ENCODE results near the gene CMKLR1.

Gene CMKLR1, protein sequence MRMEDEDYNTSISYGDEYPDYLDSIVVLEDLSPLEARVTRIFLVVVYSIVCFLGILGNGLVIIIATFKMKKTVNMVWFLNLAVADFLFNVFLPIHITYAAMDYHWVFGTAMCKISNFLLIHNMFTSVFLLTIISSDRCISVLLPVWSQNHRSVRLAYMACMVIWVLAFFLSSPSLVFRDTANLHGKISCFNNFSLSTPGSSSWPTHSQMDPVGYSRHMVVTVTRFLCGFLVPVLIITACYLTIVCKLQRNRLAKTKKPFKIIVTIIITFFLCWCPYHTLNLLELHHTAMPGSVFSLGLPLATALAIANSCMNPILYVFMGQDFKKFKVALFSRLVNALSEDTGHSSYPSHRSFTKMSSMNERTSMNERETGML

GRCh38 chr12:108338915-108339657 lies at the start of gene CMKLR1:
TSS of gene CMKLR1 (minus strand) at chr12:108339311. CDS start at chr12:108293591, 45,720 bp downstream.
- no peak for DNase-seq

GRCh38 chr12:108387771-108388170 lies 48.7 kb upstream of the CMKLR1 start:
- DNase-seq, result no peak

- DNase-seq, result no peak
These were observed 47.7 kb upstream of the CMKLR1 start for GRCh38 chr12:108386709-108387360.

GRCh38 chr12:108382437-108382801 lies 43.3 kb upstream of the CMKLR1 start:
- DNase-seq, result no peak

GRCh38 chr12:108381787-108382436 lies 42.8 kb upstream of the CMKLR1 start:
- DNase-seq, result no peak

DNA sequence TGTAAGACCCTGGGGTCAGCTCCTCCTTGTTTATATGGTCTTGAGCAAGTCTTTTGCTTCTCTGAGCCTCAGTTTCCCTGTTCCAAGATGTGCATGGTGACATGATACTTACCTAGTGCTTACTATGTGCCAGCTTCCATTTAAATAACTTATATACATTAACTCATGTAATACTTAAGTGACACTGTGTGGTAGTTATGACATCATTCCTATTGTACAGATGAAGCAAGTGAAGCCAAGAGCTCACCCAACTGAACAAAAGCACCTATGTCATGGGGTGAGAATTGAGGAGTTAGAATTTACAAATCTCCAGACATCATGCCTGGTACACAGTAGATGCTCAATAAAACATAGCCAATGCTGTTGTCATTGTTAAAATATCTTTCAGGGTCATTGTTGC lies 41.3 kb upstream of the CMKLR1 start:
- DNase-seq, result no peak

GRCh38 chr12:108379823-108380222 lies 40.7 kb upstream of the CMKLR1 start:
- no peak for DNase-seq

DNA sequence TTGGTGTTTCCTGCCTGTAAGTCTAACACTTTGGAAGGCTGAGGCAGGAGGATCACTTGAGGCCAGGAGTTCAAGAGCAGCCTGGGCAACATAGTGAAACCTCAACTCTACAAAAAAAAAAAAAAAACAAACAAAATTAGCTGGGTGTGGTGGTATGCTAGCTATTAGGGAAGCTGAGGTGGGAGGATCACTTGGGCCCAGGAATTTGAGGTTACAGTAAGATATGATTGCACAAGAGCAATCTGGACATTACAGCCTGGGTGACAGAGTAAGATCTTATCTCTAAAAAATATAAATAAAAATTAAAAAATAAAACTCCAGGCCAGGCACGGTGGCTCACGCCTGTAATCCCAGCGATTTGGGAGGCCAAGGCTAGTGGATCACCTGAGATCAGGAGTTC lies 39.8 kb upstream of the CMKLR1 start:
- no peak for DNase-seq

- no peak for DNase-seq
These were observed 38.1 kb upstream of the CMKLR1 start for GRCh38 chr12:108377260-108377659.

DNA sequence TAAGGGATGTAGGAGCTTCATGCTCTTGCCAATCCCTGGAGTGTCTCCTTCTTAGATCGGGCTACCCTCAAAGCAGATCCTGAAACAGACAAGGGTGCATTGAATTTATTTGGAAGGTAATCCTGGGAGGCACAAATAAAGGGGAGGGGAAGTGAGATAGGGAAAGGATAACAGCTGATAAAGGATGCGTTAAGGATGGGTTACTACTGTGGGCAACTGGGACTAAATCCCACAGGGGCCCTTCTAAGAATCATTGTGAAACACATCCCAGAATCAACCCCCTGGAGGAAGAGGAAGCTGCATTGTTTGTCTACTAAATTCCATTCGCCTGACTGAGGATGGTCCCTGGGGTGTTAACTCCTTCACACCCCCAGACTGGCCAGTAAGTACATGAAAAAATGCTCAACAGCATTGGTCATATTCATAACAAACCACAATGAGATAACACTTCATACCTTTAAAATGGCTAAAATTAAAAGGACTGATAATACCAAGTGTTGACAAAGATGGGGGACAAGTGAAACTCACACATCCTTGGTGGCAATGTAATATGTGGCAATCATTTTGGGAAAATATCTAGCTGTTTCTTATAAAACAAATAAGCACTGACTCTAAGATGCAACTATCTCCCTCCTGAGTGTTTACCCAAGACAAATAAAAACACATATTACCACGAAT lies 37.0 kb upstream of the CMKLR1 start:
- DNase-seq, result no peak

DNA sequence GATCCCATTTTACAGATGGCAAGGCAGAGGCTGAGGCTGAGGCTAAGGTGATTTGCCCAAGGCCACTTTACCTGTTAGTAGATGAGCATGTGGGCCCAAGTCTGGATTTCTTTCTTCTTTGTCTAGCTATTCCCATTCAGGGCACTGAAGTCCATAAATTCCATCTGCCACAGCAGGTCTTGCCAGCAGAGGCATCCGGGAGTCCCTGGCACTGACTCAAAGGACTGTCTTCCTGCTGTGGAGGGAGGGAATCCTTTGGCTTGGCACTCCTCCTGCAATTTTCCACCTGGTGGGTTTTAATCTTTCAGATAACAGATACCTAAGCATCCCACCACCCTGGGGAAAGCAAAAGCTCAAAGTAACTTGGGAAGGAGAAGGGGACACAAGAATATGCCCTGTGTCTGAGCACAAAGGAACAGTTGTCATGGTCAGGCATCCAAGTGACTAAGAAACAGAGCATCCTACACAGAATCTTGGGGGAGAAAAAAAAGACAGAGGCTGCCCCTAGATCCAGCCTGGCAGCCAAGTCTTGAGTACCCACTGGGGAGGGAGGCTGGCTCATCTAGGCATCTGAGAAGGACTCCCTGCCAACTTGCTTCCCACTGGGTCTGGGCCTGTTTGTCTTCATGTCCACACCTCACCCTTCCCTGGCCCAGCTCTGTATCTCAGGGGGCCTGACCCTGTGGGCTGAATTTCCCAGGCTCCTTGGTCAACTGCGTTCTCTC lies 35.6 kb upstream of the CMKLR1 start:
- DNase-seq, result no peak

GRCh38 chr12:108373111-108373510 lies 34.0 kb upstream of the CMKLR1 start:
- DNase-seq, result no peak

DNA sequence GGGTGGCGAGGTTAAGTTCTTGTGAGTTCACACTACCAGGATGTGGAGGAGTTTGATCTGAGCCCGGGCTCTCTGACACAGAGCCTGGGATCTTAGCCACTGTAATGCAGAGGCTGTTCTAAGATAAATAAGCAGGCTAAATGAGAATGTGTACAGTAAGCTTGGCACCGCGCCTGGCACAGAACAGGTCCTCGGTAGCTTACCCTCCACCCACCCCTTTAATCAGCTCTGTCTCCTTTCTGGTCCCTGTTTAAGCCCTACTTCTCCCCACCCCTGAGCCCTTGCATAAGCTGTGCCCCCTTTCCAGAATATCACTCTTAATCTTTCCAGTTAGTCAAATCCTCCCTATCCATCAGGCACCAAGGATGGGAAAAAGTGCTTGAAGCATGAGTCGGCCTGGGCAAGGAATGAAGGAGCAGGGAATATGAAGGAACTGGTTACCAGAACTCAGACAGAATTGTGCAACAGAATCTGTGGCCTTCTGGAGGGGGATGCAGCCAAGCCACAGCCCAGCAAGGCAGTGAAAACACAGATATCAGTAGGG lies 32.8 kb upstream of the CMKLR1 start:
- DNase-seq, result no peak

DNA sequence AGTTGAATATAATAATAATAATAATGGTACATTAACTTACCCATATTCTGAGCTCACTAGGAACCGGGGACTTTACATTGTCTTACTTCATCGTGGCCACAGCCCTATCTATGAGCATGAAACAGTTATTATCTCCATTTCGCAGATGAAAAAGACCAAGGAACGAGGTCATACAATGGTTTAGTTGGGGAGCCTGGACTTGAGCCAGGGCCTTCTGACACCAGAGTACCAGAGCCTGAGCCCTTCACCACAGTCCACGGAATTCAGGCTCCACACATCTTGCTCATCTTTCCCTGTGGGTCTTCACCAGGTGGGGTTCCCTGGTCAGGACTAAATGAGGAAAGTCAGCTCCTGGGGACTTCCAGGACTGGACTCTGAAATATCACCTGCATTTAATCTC lies 31.3 kb upstream of the CMKLR1 start:
- DNase-seq, result no peak

GRCh38 chr12:108369736-108370396 lies 30.8 kb upstream of the CMKLR1 start:
- no peak for DNase-seq

- no peak for DNase-seq
These were observed 29.0 kb upstream of the CMKLR1 start for GRCh38 chr12:108368089-108368488.

DNA sequence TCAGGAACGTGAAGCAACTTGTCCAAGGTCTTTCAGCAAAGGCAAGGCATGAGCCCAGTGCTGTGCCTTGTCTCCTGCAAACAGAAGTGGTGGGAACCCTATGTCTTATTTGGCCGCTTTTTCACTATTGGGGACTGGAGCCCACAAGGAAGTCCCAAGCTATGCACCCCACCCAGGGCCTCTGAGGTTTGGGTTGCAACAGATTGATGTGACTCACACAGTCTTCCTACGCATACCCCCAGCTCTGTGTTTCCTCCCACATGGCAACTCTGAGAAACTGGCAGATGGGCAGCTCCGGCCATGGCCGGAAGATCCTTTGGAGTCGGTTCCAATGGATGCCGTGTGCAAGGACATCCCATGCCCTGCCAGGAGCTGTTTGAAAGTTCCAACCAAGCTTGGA lies 28.3 kb upstream of the CMKLR1 start:
- no peak for DNase-seq

DNA sequence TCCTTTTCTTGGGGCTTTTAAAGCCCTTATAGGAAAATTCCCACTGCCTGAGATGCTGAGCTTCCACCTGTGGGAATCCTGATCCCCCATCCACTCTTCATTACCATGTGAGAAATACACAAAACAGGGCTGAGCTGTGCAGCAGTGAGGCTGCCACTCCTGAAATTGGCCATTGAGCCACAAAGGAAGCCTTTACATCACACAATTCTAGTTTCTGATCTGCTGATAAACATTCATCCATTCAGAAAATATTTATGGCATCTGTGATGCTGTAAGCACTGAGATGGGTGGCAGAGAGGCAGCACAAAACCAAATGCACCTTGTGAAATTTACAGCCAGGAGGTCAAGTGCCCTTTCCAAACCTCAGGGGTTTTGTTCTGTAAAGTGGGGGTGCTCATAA lies 26.2 kb upstream of the CMKLR1 start:
- no peak for DNase-seq

- DNase-seq, result no peak
These were observed 25.8 kb upstream of the CMKLR1 start for GRCh38 chr12:108364879-108365278.

- DNase-seq, result no peak
These were observed 24.5 kb upstream of the CMKLR1 start for GRCh38 chr12:108363565-108363964.

- DNase-seq, result no peak
These were observed 24.1 kb upstream of the CMKLR1 start for GRCh38 chr12:108363165-108363564.

Measured in stimulated activated CD8-positive, alpha-beta memory T cell treated with anti-CD3 and anti-CD28 coated beads, Interleukin-4, amount 100 ng/mL, for 48 hours (primary cell).